A204.1 (cell line): ENCODE data around the gene CARS1.

Experiments
- FAIRE-seq: peaks from 2 replicates; lab custom pipeline; 2012; peaks lifted over from hg19 to GRCh38; lab: Jason Lieb, UNC

Gene CARS1

DNA sequence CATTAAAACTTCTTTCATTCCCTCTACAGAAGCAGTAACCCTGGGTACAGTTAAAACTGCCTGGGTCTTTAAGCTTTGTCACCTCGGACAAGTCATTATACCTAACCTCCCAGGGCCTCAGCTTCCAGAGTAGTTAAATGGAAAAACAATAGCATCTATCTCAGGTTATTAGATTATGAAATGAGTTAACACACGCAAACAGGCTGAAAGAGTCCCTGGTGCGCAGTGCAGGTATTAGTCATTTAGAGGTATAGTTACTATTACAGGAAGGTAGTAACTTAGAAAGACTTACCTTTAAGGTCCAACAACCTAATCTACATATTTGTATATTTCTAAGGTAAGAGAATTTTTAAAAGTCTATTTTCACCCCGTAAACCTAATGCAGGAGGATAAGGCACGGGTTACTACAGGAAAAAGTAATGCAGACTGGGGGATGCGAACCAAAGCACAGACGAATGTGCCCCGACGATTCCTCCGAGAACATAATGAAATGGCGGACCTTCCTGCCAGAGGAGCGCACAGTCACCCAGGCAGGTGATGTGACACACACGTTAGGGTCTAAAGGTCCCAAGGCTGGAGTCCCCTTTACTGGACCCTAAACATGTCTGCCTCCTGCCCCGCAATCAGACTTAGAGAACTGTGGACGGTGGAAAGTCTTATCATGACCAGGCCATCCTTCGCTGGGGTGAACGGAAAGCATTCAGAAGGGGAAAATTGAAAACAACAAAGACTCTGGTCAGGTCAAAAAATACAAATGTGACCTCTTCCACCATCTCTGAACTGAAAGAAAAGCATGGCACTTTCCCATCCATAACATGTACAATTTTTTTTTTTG lies 66.4 kb downstream of the CARS1 start:
- no peak for FAIRE-seq

- no peak for FAIRE-seq
Observed at GRCh38 chr11:2989551-2989950, 67.7 kb downstream of the CARS1 start.

DNA sequence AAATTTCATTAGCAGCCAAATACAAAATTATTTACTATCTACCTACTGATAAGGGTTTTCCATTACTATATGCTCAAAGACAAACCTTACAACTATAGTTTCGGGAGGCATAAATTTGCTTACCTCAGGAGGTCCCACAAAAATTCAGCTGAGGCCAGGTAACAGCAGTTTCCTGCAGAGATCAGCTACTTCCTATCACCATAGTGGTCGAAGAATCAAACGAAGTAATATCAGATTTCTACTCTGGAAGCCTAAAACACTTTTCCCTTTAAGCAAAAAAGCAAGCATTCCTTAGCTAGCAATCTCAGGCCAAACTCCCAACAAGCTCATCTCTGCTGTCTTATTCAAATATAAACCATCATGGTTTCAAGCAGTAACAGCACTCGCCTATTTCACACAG lies 68.2 kb downstream of the CARS1 start:
- FAIRE-seq, result no peak

DNA sequence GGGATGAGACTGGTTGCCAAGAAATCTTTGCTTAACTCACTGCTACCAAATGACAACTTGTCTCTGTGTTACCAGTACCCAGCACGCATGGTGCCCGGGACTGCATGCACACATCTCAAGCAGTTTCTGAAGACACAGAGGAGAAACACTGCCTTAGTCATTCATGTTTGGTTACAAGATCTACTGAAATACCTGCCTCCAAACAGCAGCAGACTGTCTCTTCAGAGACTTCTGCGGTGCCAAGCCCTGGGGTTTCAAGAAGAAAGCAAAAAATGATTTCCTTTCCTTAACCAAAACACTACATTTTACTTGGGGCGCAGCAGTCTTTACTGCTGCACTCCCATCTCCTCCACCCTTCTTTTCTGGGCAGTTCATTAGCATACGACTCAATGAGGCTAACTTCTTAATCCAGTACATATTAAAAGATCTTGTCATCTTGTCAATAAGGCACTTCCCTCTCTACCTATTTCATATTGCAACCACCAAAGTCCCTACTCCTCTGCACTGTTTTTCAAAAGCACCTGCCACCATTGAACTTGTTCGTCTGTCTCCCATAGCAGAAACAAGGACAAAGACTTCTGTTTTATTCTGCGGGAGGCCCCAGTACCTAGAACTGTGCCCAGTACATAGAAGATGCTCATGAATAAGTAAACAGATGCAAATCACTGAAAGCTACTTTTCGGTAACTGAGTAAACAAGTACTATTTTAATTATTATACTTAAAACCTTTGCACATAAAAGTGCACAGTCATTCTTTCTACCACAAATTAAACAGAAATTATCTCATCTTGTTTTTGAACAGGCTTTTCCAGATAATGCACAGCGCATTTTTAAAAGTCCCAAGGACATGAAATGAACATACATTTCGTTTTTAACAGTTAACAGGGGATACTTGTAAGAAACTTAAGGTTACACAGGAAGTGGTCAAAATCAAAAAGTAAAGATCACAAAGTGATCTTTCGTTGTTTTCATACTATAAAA lies 69.1 kb downstream of the CARS1 start:
- no peak for FAIRE-seq

GRCh38 chr11:2983908-2984307 lies 73.3 kb downstream of the CARS1 start:
- no peak for FAIRE-seq

GRCh38 chr11:2982214-2982613 lies 75.0 kb downstream of the CARS1 start:
- no peak for FAIRE-seq

DNA sequence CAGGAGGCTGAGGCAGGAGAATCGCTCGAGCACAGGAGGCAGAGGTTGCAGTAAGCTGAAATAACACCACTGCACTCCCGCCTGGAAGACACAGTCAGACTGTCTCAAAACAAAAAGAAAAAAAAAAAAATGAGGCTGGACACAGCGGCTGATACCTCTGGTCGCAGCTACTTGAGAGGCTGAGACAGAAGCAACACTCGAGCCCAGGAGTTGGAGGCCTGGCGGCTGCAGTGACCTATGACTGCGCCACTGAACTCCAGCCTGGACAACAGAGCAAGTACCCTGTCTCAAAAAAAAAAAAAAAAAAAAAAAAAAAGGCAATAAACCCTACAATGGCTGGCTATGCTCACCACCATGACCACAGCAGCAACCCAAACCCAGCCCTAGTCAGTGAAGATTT lies 76.1 kb downstream of the CARS1 start:
- no peak for FAIRE-seq

- FAIRE-seq, result no peak
Observed at GRCh38 chr11:2980168-2980840, 76.9 kb downstream of the CARS1 start.

DNA sequence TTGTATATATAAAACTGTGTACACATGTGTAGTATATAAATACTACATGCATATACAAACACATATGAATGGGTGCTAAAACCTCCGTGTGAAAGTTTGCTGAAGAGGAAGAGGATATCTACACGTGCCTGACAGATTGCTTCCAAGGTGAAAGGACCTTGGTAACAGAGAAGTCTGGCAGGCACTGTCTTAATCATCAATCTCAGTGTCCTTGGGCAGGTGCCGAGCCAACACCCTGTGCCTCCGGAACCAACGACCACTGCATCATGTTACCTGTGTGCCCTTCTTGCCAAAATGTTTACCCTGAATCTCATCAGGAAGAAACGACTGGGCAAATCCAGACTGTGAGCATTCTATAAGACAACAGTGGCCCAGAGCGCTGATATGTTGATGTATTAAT lies 80.1 kb downstream of the CARS1 start:
- FAIRE-seq, result no peak

DNA sequence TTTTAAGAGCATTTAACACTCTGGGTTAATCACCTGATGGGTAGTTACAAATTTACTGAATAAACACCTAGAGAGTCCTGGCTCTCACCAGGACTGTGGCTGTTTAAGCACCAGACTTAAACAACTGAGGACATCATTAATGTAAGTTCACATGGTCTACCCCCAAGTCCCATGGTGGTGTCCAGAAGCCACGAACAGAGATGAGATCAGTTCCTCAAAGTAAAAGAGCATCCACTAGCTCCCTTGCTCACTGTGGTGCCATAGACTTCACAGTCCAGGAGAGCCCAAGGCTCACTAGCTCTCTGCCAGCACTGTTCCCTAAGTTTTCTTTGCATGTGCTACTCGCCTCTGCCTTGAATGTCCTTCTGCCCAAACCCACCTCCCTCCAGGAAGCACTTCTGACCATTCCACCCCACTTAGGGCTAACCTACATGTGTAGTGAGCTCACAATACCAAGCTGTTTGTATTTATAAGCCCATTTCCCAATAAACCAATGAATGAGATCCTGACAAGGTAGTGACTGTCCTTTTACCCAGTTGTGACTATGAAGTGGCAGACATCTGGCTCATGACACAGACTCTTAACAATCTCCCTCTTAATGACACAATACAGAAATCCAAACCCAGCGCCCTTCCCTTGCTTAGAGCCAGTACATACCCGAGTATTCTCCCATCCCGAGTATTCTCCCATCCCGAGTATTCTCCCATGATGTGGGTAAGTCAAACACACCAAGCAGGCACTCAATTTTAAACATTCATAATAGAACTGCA lies 80.7 kb downstream of the CARS1 start:
- FAIRE-seq, result no peak

DNA sequence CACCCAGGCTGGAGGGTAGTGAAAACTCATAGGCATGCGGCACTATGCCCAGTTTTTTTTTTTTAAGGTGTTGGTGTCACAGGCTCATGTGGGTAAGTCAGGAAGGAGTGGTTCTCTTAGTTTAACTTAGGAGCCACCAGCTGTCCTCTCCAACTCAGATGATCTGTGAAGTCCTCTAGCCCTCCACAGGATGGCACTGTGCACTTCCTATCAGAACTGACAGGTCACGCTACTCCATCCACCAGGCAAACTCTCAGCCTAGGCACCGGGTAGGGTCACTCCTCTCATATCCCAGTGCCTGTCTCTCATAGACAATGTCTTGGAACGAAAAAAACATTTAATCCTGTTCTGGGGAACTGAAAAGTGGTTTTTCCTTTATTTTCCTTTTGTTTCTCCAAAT lies 81.6 kb downstream of the CARS1 start:
- no peak for FAIRE-seq

GRCh38 chr11:2974272-2974671 lies 83.0 kb downstream of the CARS1 start:
- FAIRE-seq, result no peak

GRCh38 chr11:2968341-2968900 lies 88.8 kb downstream of the CARS1 start:
- no peak for FAIRE-seq

DNA sequence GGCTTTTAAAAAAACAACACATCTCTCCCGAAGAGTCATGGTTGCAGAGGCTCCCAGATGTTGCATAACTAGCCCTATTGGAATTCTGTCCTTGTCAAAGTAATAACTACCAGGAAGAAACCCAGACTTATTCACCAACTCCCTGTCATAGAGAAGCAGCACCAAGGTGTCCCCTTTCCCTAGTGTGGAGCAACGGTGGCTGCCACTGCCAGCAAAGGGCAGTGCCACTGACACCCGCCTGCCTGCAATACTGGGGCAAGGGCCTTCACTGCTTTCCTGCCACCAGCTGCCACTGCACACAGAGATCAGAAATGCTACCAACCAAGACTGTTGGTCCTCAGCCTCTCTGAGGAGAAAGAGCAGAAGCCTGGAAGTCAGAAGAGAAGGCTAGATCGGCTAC lies 92.4 kb downstream of the CARS1 start:
- no peak for FAIRE-seq

- no peak for FAIRE-seq
Observed at GRCh38 chr11:2963761-2964160, 93.5 kb downstream of the CARS1 start.

DNA sequence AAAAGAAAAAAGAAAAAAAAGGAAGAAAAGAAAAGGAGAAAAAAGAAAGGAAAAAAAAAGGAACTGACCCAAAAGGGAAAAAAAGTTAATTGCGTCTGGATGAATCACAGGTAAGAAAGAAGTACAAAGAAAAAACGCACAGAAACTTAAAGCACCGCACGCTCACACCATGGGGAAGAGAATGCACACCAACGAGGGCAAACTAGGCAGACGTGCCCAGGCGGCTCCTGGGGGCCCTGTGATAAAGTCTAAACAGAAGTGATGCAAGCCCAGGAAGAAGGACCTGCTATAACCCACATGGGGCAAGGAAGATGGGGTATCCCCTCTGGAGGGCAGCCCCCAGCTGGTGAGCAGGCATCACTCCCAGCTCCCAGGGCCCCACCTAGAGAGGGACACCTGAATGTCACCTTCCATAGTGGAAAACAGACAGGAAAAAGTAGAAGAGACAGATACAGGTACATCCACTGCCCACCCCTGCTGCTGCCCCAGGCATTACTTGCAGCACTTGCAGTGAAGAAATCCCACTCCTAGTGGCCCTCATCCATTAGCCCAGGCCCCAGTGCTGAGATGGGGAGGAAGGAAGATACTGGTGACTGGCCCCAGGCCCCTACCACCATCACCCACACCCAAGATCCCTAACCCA lies 94.0 kb downstream of the CARS1 start:
- FAIRE-seq, result no peak

GRCh38 chr11:2961080-2961479 lies 96.1 kb downstream of the CARS1 start:
- FAIRE-seq, result no peak

DNA sequence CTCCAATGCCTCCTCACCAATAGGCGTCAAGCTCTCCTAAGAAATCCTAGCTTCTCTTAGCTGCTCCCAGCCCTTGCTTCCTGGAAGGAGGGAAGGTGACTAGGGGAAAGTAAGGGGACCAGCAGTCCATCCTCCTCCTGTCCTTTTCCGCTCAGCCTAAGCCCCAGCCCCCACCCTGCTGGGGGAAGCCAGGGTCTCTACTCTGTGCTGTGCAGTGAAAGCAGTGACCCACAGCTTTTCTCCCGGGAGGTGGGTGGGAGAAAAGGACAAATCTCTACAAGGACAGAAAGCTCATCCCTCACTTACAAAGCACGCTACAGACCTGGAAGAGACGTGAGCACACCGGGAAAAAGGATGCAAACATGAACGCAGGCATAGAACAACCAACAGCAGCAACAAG lies 97.1 kb downstream of the CARS1 start:
- no peak for FAIRE-seq

DNA sequence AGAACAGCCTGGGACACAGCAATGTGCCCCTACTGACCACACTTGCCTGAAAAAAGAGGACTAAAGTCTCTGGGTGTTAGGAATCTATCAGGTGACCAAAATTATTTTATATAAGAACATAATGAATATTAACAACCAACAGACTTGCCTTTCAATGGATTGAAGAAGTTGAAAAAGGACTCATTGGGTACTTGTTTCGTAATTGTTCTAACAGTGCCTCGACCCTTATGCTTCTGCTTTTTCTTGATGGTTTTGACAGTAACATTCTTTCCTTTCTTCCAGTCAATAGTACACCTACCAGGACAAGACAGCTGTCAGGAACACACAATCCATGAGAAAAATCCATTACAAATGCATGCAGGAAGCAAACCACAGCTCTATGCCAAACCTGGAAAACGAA lies 99.0 kb downstream of the CARS1 start:
- no peak for FAIRE-seq

- no peak for FAIRE-seq
Observed at GRCh38 chr11:2955906-2956476, 101.2 kb downstream of the CARS1 start.

DNA sequence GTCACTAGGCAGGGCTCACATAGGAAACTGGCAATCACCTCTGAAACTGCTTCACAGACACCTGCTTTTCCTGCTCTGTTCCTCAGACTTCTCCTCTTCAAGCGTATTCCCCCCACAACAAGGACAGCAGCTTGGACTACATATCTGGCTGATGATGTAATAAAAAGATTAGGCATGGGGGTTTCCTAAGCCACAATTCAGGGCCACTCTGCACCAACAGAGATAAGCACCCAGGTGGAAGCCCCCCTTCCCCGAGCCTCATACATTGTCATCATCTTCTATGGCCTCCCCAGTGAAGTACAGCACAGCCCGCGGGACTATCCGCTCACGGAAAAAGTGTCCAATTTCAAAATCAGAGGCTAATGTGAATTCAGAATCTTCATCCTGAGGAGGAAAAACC lies 103.0 kb downstream of the CARS1 start:
- no peak for FAIRE-seq
